Activated CD8-positive, alpha-beta T cell treated with anti-CD3 and anti-CD28 coated beads, Interleukin-2, amount 10 ng/mL, durations not matched to agents 7 days and 5 days (primary cell): ENCODE measurements around the gene TRIM7. TPM values are rescaled to one million over a fixed set of nuclear protein-coding genes. Genes with fewer than 3 reads are reported as not detected.
"Not testable (repeated sequence)": the region's sequence is repeated elsewhere in the genome, so short reads cannot be mapped to it uniquely, and the experiment has no call there.

Source experiments
- ATAC-seq: fragments of 150-1000 bp; cut with Tn5 transposase; one replicate; pipeline ENCODE4 v1.10.0; 2021; ENCODE audit warnings: moderate library complexity
- CTCF ChIA-PET: fragments of 350-600 bp; sonication (Branson Sonifier 250); formaldehyde crosslinking; loops from one replicate; lab custom pipeline; 2021; ENCODE audit warnings: antibody characterized with exemption; lab: Charles Lee
- POLR2A ChIA-PET: fragments of 350-600 bp; sonication (Branson Sonifier 250); formaldehyde crosslinking; loops from one replicate; lab custom pipeline; 2021; ENCODE audit warnings: antibody characterized with exemption; lab: Charles Lee
- DNase-seq: peaks from one replicate; pipeline ENCODE4 v3.0.0-alpha.2; 2020
- H3K27ac Mint-ChIP-seq: one replicate; pipeline ENCODE4 v1.8.0; 2021; ENCODE audit warnings: mild to moderate bottlenecking, mixed read lengths
- H3K27me3 Mint-ChIP-seq: one replicate; pipeline ENCODE4 v1.8.0; 2021; ENCODE audit warnings: low read depth, mixed read lengths
- H3K36me3 Mint-ChIP-seq: one replicate; pipeline ENCODE4 v1.8.0; 2021; ENCODE audit warnings: low read depth, mixed read lengths
- H3K4me1 Mint-ChIP-seq: one replicate; pipeline ENCODE4 v1.8.0; 2021; ENCODE audit warnings: low read depth, mixed read lengths
- H3K4me3 Mint-ChIP-seq: one replicate; pipeline ENCODE4 v1.8.0; 2021; ENCODE audit warnings: mild to moderate bottlenecking, mixed read lengths
- H3K9me3 Mint-ChIP-seq: one replicate; pipeline ENCODE4 v1.8.0; 2022; ENCODE audit warnings: mixed read lengths; ENCODE audit not compliant: insufficient read depth
- total RNA-seq, 2 experiments: library from RNA; stranded (reverse); gene quantifications; one replicate each; pipeline ENCODE4 v1.2.3, GENCODE V29; 2021

TRIM7 gene
- total RNA-seq, 2 experiments from 2014 or later, result 1.1 to 1.5 TPM

GRCh38 chr5:181159286-181160151 lies 45.5 kb downstream of the TRIM7 start:
- Mint-ChIP-seq H3K27me3 (peaks cover 5% of the 10 kb centered on the region), H3K4me1 (peaks cover 43% of the 10 kb centered on the region), H3K27ac (peak overlapping the region; percentile 80), H3K4me3 (peak overlapping the region; percentile 65), H3K9me3 (no peaks in the 10 kb centered on the region), H3K36me3 (no peaks in the 10 kb centered on the region)
- ChIA-PET CTCF (interaction anchor here (0.9 to 2.5 kb wide), 4 partner anchors 14 to 327 kb away, joined by 3 to 8 read pairs (median 5); no protein-coding TSS in a partner anchor), POLR2A (interaction anchor here (0.6 kb wide), 1 partner anchor 63 kb away, joined by 3 read pairs; no protein-coding TSS in a partner anchor)
- DNase-seq (peak; percentile 94), ATAC-seq (peak; percentile 82)

DNA sequence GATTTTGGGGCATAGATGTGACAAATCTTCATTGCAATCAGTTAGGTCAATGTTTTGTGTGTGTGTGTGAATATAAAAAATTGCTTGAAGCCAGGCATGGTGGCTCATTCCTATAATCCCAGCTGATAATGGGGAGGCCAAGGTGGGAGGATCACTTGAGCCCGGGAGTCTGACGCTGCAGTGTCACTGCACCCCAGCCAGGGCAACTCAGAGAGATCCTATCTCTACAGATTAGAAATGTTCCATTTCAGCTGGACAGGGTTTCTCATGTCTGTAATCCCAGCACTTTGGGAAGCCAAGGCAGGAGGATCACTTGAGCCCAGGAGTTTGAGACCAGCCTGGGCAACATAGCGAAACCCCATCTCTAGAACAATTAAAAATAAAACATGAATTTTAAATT lies 46.1 kb downstream of the TRIM7 start:
- Mint-ChIP-seq H3K36me3 (no peaks in the 10 kb centered on the region), H3K4me1 (peaks cover 40% of the 10 kb centered on the region), H3K4me3 (no peak overlapping the region), H3K9me3 (no peaks in the 10 kb centered on the region), H3K27me3 (peaks cover 5% of the 10 kb centered on the region), H3K27ac (no peak overlapping the region)
- CTCF ChIA-PET, result interaction anchor here (2.3 to 2.5 kb wide), 2 partner anchors 14 to 26 kb away, joined by 6 to 8 read pairs; no protein-coding TSS in a partner anchor
- POLR2A ChIA-PET, result no interaction called here
- ATAC-seq (no peak), DNase-seq (no peak)

GRCh38 chr5:181156758-181157157 lies 48.2 kb downstream of the TRIM7 start:
- H3K27ac Mint-ChIP-seq, result no peak overlapping the region
- H3K9me3 Mint-ChIP-seq, result no peaks in the 10 kb centered on the region
- peaks cover 5% of the 10 kb centered on the region for H3K27me3 Mint-ChIP-seq
- H3K4me1 Mint-ChIP-seq, result peaks cover 31% of the 10 kb centered on the region
- CTCF ChIA-PET, result interaction anchor here (0.6 to 0.8 kb wide), 3 partner anchors 11 to 108 kb away, joined by 3 read pairs; no protein-coding TSS in a partner anchor
- H3K4me3 Mint-ChIP-seq, result no peak overlapping the region
- no peaks in the 10 kb centered on the region for H3K36me3 Mint-ChIP-seq
- POLR2A ChIA-PET, result no interaction called here
- DNase-seq (no peak), ATAC-seq (no peak)

GRCh38 chr5:181153814-181154213 lies 51.2 kb downstream of the TRIM7 start:
- no peak for DNase-seq
- H3K27ac Mint-ChIP-seq, result no peak overlapping the region
- CTCF ChIA-PET, result no interaction called here

GRCh38 chr5:181152406-181152805 lies 52.6 kb downstream of the TRIM7 start:
- DNase-seq, result no peak
- Mint-ChIP-seq H3K4me1 (peaks cover 13% of the 10 kb centered on the region), H3K27ac (no peak overlapping the region), H3K27me3 (peaks cover 14% of the 10 kb centered on the region), H3K36me3 (no peaks in the 10 kb centered on the region), H3K4me3 (no peak overlapping the region), H3K9me3 (no peaks in the 10 kb centered on the region)
- no peak for ATAC-seq
- POLR2A ChIA-PET, result no interaction called here
- CTCF ChIA-PET, result no interaction called here

More at GRCh38 chr5:181153814-181154213, 51.2 kb downstream of the TRIM7 start:
- Mint-ChIP-seq H3K4me1 (peaks cover 13% of the 10 kb centered on the region), H3K27me3 (peaks cover 13% of the 10 kb centered on the region), H3K36me3 (no peaks in the 10 kb centered on the region), H3K4me3 (no peak overlapping the region), H3K9me3 (no peaks in the 10 kb centered on the region)
- POLR2A ChIA-PET, result no interaction called here
- no peak for ATAC-seq

- no peaks in the 10 kb centered on the region for H3K9me3 Mint-ChIP-seq
- H3K36me3 Mint-ChIP-seq, result no peaks in the 10 kb centered on the region
- ChIA-PET CTCF (no interaction called here), POLR2A (no interaction called here)
- H3K4me1 Mint-ChIP-seq, result peaks cover 13% of the 10 kb centered on the region
- no peak overlapping the region for H3K4me3 Mint-ChIP-seq
- H3K27me3 Mint-ChIP-seq, result peaks cover 18% of the 10 kb centered on the region
- no peak overlapping the region for H3K27ac Mint-ChIP-seq
- DNase-seq (no peak), ATAC-seq (no peak)
These were observed 53.9 kb downstream of the TRIM7 start for GRCh38 chr5:181151146-181151545.

DNA sequence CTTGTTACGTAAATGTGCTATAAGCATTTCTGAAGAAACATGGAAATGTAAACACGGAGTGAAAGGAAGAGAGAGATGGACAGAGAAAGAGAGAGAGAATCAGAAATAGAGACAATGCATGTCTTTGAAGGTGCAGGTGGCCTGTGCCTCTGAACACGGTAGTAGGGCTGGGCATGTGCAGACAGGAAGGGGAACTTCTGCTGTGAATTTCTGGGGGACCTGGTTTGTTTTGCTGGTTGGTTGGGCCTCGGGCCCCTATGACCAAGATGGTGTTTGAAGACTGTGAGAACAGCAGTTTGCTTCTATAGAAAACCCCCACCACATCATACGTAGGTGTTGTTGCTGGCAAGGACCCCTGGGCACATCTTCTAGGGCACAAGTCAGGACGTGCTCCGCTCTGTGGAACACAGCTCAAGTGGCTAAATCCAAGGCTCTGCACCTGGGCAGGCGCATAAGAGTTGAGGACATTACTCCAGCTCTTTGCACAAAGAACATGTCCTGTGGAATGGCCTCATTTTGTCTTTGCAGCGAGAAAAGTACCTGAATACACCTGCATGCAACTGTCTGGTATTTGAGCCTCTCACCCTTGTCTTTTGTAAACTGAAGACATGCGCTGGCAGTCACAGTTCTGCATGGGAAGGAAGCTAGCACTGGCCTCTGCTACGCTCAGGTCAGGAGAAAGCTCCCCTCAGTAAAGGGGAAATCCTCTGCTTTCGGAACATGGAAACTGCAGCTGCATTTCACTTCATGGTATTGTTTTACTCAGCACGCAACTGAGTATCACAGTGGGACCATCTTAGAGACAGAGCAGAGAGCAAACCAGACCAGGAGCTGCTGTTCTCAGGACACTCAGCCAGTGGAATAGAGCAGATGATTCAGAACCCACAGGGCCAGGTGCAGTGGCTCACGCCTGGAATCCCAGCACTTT lies 54.9 kb downstream of the TRIM7 start:
- ATAC-seq (no peak), DNase-seq (no peak)
- Mint-ChIP-seq H3K4me1 (peaks cover 10% of the 10 kb centered on the region), H3K4me3 (no peak overlapping the region), H3K36me3 (no peaks in the 10 kb centered on the region), H3K27me3 (peaks cover 19% of the 10 kb centered on the region), H3K9me3 (peaks cover 3% of the 10 kb centered on the region), H3K27ac (no peak overlapping the region)
- ChIA-PET CTCF (no interaction called here), POLR2A (no interaction called here)

DNA sequence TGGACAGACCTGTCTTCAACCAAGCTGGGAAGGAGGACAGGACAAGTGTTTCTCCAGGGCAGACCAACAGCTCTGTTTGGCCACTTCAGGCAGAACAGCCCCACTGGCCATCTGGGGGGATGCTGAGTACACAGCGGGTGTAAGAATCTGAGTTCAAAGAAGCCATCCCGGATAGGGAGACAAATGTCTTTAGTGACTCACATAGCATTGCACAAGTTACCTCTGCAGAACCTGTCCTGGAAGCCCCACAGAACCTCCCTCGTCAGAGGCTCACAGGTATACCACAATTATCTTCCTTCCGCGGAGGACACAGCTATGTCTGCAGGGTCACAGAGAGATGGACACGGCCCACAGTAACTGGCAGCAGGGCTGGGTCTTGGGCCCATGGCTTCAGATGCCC lies 55.6 kb downstream of the TRIM7 start:
- peaks cover 7% of the 10 kb centered on the region for H3K4me1 Mint-ChIP-seq
- H3K4me3 Mint-ChIP-seq, result no peak overlapping the region
- ChIA-PET POLR2A (no interaction called here), CTCF (no interaction called here)
- no peak overlapping the region for H3K27ac Mint-ChIP-seq
- H3K36me3 Mint-ChIP-seq, result no peaks in the 10 kb centered on the region
- H3K27me3 Mint-ChIP-seq, result peaks cover 22% of the 10 kb centered on the region
- peaks cover 5% of the 10 kb centered on the region for H3K9me3 Mint-ChIP-seq
- ATAC-seq (no peak), DNase-seq (no peak)

DNA sequence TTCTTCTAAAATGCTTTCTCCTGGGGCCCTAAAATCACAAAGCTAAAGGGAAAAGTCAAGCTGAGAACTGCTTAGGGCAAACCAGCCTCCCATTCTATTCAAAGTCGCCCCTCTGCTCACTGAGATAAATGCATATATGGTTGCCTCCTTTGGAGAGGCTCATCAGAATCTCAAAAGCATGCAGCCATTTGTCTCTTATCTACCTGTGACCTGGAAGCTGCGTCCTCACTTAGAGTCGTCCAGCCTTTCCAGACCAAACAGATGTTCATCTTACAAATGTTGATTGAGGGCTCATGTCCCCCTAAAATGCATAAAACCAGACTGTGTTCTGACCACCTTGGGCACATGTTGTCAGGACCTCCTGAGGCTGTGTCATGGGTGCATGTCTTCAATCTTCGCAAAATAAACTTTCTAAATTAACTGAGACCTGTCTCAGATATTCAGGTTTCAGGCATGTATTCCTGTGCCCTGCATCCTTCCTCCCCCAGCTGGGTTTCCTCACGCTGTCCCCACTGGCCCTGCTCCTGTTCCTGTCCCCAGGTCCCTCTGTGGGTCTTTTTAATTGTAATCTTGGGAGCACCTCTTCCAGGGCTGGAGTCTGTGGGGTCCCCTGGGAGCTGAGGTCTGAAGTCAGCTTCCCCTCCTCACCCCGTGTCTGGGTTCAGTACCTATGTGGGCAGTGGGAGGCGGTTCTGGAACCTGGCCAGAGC lies 57.9 kb downstream of the TRIM7 start, which contains the start of gene OR2V2:
TSS of gene OR2V2 (plus strand) at position 660 of the 710 bp plus-strand sequence. CDS start 7,357 bp downstream, outside the sequence.
- DNase-seq, H3K4me3 Mint-ChIP-seq, H3K36me3 Mint-ChIP-seq, ATAC-seq, H3K9me3 Mint-ChIP-seq, H3K27ac Mint-ChIP-seq, H3K4me1 Mint-ChIP-seq: not testable (repeated sequence)
- H3K27me3 Mint-ChIP-seq, result peaks cover 28% of the 10 kb centered on the region
- ChIA-PET POLR2A (interaction anchor here (0.6 kb wide), 1 partner anchor 274 kb away, joined by 3 read pairs; no protein-coding TSS in a partner anchor), CTCF (interaction anchor here (0.6 kb wide), 1 partner anchor 392 kb away, joined by 3 read pairs; no protein-coding TSS in a partner anchor)

DNA sequence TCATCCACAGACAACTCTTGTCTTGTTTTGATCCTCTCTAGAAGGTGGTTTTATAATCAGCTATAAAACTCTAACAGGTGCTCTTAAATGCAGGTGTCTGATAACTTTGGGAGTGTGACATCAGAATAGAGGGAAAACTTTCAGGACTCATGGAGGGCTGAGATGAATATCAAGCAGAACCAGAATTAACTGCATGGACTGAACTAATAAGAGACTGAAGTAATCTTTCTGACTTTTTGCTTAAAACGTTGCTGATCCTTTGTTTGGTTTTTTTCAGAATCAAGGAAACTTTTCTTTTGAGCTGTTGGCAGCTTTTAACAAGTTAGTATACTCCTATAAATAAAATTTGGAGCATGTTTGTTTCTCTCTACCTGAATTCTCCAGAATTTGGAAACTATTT lies 59.9 kb downstream of the TRIM7 start:
- ChIA-PET CTCF (no interaction called here), POLR2A (no interaction called here)
- Mint-ChIP-seq H3K27ac (no peak overlapping the region), H3K4me3 (no peak overlapping the region), H3K4me1 (no peaks in the 10 kb centered on the region), H3K27me3 (peaks cover 26% of the 10 kb centered on the region), H3K9me3 (peaks cover 5% of the 10 kb centered on the region), H3K36me3 (no peaks in the 10 kb centered on the region)
- DNase-seq (no peak), ATAC-seq (no peak)
